NT2/D1 (cell line): Measurements from ENCODE around the gene NXPE3.

Experiments used
- SUZ12 ChIP-seq: IDR thresholded peaks from 2 replicates; pipeline ENCODE4 v1.6.1; 2011; ENCODE audit not compliant: insufficient read length, insufficient read depth; ENCODE audit errors: extremely low read depth
- ZNF274 ChIP-seq: IDR thresholded peaks from 2 replicates; pipeline ENCODE4 v1.6.1; 2011; ENCODE audit warnings: mild to moderate bottlenecking, low read depth, low read length

DNA sequence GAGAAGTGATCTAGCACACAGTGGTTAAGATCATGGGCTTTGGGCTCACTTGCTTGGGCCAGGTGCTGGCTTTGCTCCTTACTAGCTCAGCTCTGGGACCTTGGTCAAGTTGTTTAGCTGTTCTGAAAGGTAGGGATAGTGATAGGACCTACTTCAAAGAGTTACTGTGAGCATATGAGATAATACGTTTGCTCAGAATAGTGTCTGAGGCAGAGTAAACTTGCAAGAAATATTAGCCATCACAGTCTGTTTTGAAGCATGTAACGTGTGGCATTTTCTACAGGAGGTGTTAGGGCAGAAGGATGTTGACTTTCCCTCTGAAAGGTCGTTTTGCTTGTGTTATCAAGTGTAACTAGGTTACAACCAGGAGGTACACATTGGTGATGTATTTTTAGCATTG is 35.8 kb downstream of the NXPE3 start:
- TF ChIP-seq ZNF274 (no peak), SUZ12 (no peak)
